ENCODE results near the gene ANKLE1.

- TF ChIP-seq, protein P1, sequence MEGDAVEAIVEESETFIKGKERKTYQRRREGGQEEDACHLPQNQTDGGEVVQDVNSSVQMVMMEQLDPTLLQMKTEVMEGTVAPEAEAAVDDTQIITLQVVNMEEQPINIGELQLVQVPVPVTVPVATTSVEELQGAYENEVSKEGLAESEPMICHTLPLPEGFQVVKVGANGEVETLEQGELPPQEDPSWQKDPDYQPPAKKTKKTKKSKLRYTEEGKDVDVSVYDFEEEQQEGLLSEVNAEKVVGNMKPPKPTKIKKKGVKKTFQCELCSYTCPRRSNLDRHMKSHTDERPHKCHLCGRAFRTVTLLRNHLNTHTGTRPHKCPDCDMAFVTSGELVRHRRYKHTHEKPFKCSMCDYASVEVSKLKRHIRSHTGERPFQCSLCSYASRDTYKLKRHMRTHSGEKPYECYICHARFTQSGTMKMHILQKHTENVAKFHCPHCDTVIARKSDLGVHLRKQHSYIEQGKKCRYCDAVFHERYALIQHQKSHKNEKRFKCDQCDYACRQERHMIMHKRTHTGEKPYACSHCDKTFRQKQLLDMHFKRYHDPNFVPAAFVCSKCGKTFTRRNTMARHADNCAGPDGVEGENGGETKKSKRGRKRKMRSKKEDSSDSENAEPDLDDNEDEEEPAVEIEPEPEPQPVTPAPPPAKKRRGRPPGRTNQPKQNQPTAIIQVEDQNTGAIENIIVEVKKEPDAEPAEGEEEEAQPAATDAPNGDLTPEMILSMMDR (IDR thresholded peaks at IDR 0.05), result no peak
- TF ChIP-seq POLR2A (IDR thresholded peaks at IDR 0.05), result no peak
These were observed 28.3 kb downstream of the ANKLE1 start for GRCh38 chr19:17309965-17310461.

Measured in tibial nerve (tissue), 3 donors.